ENCODE results near the gene DCUN1D5. TPM values are rescaled to one million over a fixed set of nuclear protein-coding genes. Genes with fewer than 3 reads are reported as not detected.

DCUN1D5 gene
- total RNA-seq, 1 experiment from 2014 or later, result 42.7 TPM

DNA sequence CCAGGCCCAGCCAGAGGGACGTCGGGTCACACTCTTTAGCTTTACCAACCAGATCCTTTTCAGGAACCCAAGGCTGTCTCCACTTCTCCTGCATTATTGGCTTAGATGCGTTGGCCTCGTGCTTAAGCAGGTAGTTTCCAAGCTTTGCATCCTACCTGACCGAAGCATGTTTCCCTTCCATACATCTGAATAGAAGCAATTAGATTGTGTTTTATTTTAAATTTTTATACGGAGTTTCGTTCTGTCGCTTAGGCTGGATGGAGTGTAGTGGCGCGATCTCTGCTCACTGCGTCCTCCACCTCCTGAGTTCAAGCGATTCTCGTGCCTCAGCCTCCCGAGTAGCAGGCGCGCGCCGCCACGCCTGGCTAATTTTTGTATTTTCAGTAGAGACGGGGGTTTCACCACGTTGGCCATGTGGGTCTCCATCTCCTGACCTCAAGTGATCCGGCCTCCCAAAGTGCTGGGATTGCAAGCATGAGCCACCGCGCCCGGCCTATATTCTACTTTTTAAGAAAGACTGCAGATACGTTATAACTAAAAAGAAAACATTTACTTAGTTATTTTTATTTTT, 17.9 kb upstream of the DCUN1D5 start:
- peak overlapping the region; percentile 79 for H3K4me3 ChIP-seq
- peak overlapping the region; percentile 98 for H2AFZ ChIP-seq
- 0 out of 2 replicates have a peak overlapping the region, but pooled peaks have one; percentile 6 for H3K27ac ChIP-seq
- peak overlapping the region; percentile 76 for H3K4me2 ChIP-seq
- no peaks in the 10 kb centered on the region for H3K27me3 ChIP-seq (ENCODE audit: insufficient read depth, low read depth)
- peaks cover 10% of the 10 kb centered on the region; the same call in 1 of the 2 replicates for H3F3A ChIP-seq (ENCODE audit: insufficient read depth, low read depth)
- TF ChIP-seq EZH2 (IDR thresholded peaks at IDR 0.05; ENCODE audit: low read depth), result no peak
- TF ChIP-seq, protein P1, sequence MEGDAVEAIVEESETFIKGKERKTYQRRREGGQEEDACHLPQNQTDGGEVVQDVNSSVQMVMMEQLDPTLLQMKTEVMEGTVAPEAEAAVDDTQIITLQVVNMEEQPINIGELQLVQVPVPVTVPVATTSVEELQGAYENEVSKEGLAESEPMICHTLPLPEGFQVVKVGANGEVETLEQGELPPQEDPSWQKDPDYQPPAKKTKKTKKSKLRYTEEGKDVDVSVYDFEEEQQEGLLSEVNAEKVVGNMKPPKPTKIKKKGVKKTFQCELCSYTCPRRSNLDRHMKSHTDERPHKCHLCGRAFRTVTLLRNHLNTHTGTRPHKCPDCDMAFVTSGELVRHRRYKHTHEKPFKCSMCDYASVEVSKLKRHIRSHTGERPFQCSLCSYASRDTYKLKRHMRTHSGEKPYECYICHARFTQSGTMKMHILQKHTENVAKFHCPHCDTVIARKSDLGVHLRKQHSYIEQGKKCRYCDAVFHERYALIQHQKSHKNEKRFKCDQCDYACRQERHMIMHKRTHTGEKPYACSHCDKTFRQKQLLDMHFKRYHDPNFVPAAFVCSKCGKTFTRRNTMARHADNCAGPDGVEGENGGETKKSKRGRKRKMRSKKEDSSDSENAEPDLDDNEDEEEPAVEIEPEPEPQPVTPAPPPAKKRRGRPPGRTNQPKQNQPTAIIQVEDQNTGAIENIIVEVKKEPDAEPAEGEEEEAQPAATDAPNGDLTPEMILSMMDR (conservative IDR thresholded peaks at IDR 0.05), result no peak
- no peaks in the 10 kb centered on the region for H3K9me2 ChIP-seq (ENCODE audit: insufficient read depth)
- intact Hi-C loops (cut with micrococcal nuclease; ENCODE audit: unreplicated experiment), result loop anchor here (2.0 kb wide), 1 partner anchor 17 kb away; the partner anchor contains the start of gene DCUN1D5
- H3K9me3 ChIP-seq (ENCODE audit: insufficient read depth, low read depth), result no peaks in the 10 kb centered on the region
- no peaks in the 10 kb centered on the region for H4K20me1 ChIP-seq (ENCODE audit: insufficient read depth)
- POLR2A ChIA-PET (ENCODE audit: unreplicated experiment), result interaction anchor here (0.5 to 1.5 kb wide), 5 partner anchors 18 to 1558 kb away, joined by 5 to 18 read pairs (median 7); partner anchors contain the start of gene DCUN1D5
- CTCF ChIA-PET, result interaction anchor here (1.5 kb wide), 1 partner anchor 18 kb away, joined by 7 read pairs; the partner anchor contains the start of gene DCUN1D5
- H3K79me2 ChIP-seq (ENCODE audit: low read depth), result no peaks in the 10 kb centered on the region
- DNase-seq, result peak in 1 of 2 experiments; percentile 5
- no peaks in the 10 kb centered on the region for H3K36me3 ChIP-seq (ENCODE audit: low read depth)
- no peaks in the 10 kb centered on the region; the same call in none of the 2 replicates for H3K4me1 ChIP-seq (replicated peaks; ENCODE audit: insufficient read depth)
- BruUV-seq (replicated peaks), result no TSS peak

- CTCF ChIA-PET, result interaction anchor here (0.7 to 1.5 kb wide), 2 partner anchors 9 to 17 kb away, joined by 3 to 7 read pairs; partner anchors contain the start of gene DCUN1D5
- no peaks in the 10 kb centered on the region for H3K9me3 ChIP-seq (ENCODE audit: insufficient read depth, low read depth)
Observed at GRCh38 chr11:103108933-103109817, 17.2 kb upstream of the DCUN1D5 start, which contains the start of gene DYNC2H1. DYNC2H1 (plus strand) TSS chr11:103109426; CDS start chr11:103109575, 149 bp downstream.

More at GRCh38 chr11:103108933-103109817, 17.2 kb upstream of the DCUN1D5 start, which contains the start of gene DYNC2H1:
- peak within 1 kb of the TSS; percentile 76 for H3K4me2 ChIP-seq
- POLR2A ChIA-PET (ENCODE audit: unreplicated experiment), result interaction anchor here (0.5 to 1.5 kb wide), 6 partner anchors 17 to 1559 kb away, joined by 3 to 18 read pairs (median 6); partner anchors contain the start of gene DCUN1D5
- H4K20me1 ChIP-seq (ENCODE audit: insufficient read depth), result no peaks in the 10 kb centered on the region
- H3K4me1 ChIP-seq (replicated peaks; ENCODE audit: insufficient read depth), result no peaks in the 10 kb centered on the region; the same call in none of the 2 replicates
- TF ChIP-seq, protein P1 (conservative IDR thresholded peaks at IDR 0.05), result peak; percentile 68
- no peak for TF ChIP-seq EZH2 (IDR thresholded peaks at IDR 0.05; ENCODE audit: low read depth)
- intact Hi-C loops (cut with micrococcal nuclease; ENCODE audit: unreplicated experiment), result loop anchor here (2.0 kb wide), 1 partner anchor 16 kb away; the partner anchor contains the start of gene DCUN1D5
- peak within 1 kb of the TSS; percentile 79 for H3K4me3 ChIP-seq
- H3F3A ChIP-seq (ENCODE audit: insufficient read depth, low read depth), result peaks cover 6% of the 10 kb centered on the region; the same call in 1 of the 2 replicates
- no peaks in the 10 kb centered on the region for H3K9me2 ChIP-seq (ENCODE audit: insufficient read depth)
- H3K27ac ChIP-seq, result 0 out of 2 replicates have a peak within 1 kb of the TSS, but pooled peaks have one; percentile 6
- TSS peak; percentile 39 for BruUV-seq (replicated peaks)
- H3K27me3 ChIP-seq (ENCODE audit: insufficient read depth, low read depth), result no peaks in the 10 kb centered on the region
- peak; percentile 86 to 88 for DNase-seq
- no peaks in the 10 kb centered on the region for H3K79me2 ChIP-seq (ENCODE audit: low read depth)
- no peaks in the 10 kb centered on the region for H3K36me3 ChIP-seq (ENCODE audit: low read depth)
- H2AFZ ChIP-seq, result peak within 1 kb of the TSS; percentile 98

All from PC-9 (cell line).